Epidermal melanocyte (primary cell): ENCODE measurements around the gene GATAD2B.
"Not testable (repeated sequence)": the region's sequence is repeated elsewhere in the genome, so short reads cannot be mapped to it uniquely, and the experiment has no call there.

Experiments used
- DNase-seq: peaks from one replicate; pipeline ENCODE4 v3.0.0; 2011; ENCODE audit warnings: low spot score; ENCODE audit not compliant: insufficient read length

Gene GATAD2B

DNA sequence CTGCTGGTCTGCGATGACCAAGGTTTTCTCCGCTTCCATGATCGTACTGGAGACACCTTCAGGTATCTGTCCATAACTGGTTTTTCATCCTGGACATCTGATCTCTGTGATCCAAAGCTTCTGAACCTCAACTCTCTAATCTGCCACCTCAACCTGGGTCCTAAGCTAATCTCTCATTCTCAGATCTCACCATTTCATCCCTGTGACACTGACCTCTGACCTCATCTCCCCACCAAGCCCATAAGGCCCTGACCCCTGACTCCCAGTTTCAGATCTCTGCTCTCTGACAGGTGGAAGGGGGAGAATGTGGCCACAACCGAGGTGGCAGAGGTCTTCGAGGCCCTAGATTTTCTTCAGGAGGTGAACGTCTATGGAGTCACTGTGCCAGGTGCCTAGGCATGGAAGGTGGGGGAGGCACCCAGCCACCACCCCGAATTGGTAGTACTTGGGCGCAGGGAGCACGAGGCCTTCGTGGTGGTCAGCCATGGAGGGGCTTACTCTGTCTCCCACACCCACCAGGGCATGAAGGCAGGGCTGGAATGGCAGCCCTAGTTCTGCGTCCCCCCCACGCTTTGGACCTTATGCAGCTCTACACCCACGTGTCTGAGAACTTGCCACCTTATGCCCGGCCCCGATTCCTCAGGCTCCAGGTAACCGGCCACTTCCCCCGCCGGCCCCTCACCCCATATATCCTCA is 143.8 kb downstream of the GATAD2B start:
- DNase-seq, result no peak

DNA sequence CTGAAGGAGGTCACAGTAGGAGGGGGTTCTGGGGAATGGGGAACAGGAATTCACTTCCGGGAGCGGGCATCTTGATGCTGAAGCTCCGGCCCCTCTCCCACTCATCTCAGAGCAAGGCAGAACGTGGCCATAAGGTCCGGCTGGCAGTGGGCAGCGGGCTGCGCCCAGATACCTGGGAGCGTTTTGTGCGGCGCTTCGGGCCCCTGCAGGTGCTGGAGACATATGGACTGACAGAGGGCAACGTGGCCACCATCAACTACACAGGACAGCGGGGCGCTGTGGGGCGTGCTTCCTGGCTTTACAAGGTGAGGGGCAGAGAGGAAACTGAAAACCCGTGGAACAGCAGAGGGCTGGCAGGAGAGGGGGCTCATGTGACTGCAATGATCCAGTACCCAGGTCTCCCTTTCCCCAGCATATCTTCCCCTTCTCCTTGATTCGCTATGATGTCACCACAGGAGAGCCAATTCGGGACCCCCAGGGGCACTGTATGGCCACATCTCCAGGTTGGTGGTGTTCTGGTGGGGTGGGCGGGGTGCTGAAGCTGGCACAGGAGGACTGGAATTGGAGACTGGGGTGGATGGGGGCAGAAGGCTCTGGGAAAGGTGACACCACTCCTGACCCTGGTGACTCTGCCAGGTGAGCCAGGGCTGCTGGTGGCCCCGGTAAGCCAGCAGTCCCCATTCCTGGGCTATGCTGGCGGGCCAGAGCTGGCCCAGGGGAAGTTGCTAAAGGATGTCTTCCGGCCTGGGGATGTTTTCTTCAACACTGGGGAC is 144.5 kb downstream of the GATAD2B start:
- DNase-seq, result no peak

DNA sequence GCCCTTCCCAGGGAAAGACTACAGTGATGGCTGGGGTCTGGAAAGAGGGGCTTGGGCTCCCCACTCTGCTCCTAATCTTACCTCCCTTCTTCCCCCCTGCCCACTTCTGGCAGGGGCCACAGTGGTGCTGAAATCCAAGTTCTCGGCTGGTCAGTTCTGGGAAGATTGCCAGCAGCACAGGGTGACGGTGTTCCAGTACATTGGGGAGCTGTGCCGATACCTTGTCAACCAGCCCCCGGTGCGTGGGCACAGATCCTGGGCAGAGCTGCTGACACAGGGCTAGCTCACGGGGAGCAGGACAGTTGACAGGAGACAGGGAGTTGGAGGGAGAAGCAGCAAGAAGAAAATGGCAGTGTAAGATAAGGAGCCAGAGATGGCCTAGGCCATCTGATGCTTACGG is 145.1 kb downstream of the GATAD2B start:
- DNase-seq, result no peak

DNA sequence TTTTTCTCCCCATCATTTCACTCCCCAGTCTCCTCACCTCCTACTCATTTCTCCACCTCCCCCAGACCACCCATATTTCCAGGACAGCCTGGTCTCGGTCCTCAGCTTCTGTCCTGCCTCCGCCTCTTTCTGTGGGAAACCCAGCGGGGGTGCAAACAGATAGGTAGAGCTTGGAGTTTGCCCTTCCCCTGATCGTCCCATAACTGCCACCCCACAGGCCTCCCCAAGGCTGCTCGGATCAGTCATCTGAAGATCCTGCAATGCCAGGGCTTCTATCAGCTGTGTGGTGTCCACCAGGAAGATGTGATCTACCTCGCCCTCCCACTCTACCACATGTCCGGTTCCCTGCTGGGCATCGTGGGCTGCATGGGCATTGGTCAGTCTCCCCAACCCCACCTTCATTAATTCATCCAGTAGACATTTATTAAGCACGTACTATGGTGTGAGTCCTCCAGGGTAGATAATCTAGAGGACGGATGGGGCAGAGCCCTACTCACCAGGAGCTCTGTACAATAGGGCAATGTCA is 145.9 kb downstream of the GATAD2B start:
- DNase-seq, result no peak

DNA sequence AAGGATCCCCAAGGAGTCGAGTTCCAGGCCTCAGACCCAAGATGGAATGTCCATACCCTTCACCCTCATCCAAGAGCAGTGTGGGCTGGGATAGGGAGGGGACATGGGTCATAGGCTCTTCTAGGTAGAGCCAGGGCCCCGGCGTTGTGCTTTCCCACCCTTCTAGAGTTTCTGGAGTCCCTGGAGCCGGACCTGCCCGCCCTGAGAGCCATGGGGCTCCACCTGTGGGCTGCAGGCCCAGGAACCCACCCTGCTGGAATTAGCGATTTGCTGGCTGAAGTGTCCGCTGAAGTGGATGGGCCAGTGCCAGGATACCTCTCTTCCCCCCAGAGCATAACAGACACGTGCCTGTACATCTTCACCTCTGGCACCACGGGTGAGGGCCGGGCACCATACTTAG is 146.4 kb downstream of the GATAD2B start:
- DNase-seq, result no peak

DNA sequence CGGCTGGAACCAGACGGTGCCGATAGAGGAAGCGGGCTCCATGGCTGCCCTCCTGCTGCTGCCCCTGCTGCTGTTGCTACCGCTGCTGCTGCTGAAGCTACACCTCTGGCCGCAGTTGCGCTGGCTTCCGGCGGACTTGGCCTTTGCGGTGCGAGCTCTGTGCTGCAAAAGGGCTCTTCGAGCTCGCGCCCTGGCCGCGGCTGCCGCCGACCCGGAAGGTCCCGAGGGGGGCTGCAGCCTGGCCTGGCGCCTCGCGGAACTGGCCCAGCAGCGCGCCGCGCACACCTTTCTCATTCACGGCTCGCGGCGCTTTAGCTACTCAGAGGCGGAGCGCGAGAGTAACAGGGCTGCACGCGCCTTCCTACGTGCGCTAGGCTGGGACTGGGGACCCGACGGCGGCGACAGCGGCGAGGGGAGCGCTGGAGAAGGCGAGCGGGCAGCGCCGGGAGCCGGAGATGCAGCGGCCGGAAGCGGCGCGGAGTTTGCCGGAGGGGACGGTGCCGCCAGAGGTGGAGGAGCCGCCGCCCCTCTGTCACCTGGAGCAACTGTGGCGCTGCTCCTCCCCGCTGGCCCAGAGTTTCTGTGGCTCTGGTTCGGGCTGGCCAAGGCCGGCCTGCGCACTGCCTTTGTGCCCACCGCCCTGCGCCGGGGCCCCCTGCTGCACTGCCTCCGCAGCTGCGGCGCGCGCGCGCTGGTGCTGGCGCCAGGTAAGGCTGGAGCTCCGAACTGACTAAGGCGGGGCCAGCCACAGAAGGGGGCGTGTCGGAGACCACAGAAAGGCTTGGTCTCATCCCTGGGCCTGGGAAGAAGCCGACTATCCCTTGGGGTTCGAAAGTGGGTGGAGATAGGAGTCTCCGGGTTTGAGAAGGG is 147.1 kb downstream of the GATAD2B start:
- DNase-seq, result no peak

DNA sequence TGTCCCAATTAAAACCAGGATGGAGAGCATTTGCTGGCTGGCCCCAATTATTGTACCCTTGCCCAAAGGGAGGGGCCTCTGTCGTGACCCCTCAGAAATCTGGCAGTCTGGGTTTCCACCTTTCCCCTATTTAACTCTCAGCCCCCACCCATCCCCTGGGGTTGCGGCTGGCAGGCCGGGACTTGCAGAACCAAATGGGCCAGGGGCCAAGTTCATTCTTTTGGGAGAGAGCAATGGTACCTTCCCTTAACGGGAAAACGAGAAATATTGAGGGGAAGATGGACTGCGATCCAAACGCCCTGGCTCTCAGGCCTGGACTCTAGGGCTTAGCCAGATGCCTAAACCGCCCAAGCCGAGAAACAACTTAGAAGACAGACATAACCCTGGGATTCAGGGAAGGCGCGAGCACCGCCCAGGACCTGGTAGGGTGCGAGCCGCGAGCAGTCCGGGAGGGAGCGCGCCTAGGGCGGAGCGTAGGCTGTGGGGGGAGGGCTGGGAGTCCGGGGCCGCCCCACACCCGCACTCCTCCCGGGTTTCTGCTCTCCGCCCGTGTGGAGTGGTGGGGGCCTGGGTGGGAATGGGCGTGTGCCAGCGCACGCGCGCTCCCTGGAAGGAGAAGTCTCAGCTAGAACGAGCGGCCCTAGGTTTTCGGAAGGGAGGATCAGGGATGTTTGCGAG is 147.9 kb downstream of the GATAD2B start, which contains the start of gene SLC27A3:
Gene SLC27A3, plus strand, starts transcription at position 628 of the 678 bp plus-strand sequence. CDS start 91 bp downstream, outside the sequence.
- DNase-seq, result peak; percentile 43

DNA sequence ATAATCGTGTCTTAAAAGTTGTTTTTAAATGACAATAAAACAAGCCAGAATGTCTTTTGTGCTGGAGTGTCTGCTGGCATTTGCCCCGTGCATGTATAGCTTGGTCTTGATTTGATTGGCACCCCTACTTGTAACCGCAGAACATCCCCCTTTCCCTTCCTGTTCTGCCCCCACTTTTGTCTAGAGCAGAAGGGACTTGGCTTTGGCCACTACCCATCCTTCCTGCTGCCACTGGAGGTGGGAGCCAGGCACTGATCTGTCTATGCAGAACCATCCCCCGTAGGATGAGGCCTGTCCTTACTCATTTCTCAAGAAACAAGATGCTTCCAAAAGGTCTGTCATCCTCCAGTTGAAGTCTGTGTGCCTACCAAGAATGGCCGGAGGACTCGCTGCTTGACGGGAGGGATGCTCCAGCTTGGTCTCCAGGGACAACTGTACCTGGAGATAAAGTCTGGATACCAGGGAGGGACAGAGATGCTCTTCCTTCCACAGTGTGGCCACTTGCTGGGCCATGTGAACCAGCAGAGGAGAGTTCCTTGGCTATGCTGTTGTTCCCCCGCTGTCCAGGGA is 148.7 kb downstream of the GATAD2B start:
- no peak for DNase-seq

DNA sequence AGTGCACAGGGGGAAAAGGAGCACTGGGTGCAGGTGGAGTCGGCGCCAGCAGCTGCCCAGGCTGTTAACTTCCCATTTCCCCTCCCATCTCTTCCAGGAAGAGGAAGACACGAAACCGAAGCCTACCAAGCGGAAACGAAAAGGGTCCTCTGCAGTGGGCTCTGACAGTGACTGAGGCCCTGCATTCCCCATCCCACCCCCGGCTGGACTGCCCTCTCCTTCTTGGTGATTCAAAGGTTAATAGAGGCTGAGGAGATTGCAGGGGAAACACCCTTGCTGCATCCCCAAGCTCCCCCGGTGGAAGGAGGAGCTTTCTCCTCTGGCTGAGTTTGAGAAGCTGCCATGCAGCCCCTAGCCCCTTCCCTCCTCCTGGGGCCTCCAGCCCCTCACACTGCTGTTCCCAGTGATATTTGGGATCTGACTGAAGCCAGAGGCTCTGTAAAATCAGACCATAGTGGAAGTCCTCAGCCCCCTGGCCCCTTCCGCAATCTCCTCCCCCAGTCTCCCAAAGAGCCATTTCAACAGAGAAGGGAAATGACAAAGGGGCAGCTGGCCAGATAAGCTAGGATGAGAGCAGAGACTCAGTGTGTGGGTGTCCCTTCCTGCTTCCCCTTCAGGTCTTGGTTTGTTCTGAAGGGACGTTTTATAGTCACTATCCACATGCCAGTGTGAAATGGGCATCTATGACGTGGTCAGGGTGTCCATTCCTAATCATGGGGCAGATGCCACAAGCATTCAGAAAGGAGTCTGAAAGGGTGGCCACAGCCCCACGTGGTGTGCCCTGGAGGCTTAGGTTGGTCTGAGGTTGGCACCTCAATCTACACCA is 149.5 kb downstream of the GATAD2B start:
- DNase-seq, result no peak

DNA sequence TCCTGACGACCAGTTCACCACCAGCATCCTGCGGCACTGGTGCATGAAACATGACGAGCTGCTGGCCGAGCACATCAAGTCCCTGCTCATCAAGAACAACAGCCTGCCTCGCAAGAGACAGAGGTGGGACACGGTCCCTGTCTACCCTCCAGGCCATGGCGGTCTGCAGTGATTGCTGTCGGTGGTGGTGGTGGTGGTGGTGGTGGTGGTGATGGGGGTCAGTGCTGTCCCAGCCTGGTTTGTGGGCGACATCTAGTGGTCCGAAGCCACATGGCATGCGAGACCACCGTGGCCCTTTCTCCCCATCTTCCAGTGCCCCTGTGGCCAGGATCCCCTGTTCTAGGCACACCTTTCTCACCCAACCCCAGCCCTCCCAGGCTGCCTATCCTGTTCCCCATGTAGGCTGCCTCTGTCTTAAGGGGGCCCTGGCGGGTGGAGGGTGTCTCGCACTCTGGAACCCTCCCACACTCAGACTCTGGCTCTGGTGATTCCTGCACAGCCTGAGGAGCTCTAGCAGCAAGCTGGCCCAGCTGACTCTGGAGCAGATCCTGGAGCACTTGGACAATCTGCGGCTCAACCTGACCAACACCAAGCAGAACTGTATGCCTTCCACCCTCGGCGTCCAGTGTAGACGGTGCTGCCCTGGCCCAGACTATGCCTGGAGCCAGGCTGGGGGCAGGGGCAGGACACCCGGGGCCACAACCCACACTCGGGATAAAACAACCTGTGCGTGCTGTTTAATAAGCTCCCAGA is 150.8 kb downstream of the GATAD2B start:
- no peak for DNase-seq

DNA sequence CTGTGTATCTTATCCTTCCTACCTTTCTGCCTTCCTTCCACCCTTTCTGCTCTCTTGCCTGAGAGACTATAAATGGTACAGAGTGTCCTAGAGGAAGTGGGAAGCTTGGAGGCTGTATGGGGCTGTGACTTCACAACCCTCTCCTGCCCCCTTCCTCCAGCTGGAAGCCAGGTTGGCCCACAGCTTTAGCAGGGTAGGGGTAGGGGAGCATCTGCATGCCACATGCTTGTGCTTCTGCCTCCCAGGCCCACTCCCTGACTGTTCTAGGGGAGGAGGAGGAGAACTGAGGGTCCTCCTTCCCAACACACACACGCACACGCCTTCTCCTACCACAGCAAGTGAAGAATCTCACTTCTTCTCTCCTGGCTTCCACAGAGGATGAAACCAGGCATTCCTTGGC is 151.5 kb downstream of the GATAD2B start:
- DNase-seq, result no peak

DNA sequence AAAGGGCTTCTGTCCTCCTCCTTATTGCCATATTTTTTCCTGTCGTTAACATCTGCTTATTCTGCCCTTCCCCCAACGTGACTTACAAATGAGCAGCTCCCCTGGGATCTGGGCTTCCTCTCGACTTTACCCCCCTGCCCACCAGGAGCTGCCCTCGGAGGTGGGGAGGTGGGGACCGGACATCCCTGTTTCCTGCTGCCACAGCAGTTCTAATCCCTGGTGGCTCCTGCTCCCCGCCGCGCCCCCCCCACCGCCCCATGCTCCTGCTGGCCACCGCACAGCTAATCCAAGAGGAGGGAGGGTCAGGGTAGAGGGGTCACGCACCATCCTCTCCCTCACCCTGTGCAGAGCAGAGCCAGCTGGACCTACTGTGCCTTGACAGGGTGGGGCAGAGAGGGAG is 152.0 kb downstream of the GATAD2B start:
- no peak for DNase-seq

DNA sequence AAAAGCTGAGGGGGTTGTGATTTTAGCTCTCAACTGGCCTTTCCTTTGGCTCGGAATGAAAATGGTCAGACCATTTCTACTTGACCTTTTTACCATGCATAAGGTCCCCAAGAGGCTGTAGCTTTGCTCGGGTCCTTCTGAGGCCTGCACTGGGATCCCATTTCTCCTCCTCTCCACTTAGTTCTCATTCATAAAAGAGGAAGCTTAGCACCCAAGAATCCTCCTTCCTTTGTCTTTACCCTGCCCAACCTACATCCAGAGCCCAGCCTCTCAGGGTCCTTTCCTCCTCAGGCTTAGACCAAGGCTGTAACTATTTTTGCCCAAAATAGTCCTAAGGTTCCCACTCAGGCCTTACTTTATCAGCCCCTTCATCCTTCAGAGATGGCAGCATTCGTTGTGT is 153.6 kb downstream of the GATAD2B start:
- no peak for DNase-seq

DNA sequence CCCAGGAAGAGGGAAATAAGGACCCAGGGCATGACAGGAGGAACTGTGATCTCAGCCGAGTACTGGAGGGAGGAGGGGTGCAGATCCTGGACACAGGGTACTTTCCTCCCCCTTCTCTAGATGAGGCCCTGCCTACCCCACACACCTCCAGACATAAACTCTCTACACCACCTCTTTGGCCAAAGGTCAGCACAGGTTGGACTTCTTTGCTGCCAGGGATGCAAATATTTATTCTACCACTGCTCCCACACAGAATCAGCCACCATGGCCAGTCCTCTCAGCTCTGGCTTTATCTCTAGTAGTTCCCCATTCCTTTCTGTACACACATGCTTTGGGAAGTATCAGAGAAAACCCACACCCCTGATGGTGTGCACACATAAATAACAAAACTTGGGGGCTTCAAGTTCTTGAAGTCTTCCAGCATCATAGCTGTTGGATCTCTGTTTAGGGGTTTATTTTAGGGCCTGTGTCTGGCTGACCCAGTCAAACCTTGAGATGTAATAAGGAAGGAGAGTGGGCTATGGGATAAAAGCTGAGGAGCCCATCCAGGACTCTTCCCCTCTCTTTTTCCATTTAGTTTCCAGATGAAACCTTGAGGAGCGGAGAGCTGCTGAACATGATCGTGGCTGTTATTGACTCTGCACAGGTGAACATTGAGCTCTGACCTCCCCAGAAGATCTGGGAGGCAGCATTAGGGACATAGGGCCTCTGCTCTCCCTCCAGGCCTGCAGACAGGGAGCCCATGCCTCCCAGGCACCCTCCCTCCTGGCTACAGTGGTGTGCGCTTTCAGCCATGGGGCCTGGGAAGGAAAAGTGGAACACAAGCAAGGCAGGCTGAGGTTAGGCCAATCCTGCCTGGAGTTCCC is 154.2 kb downstream of the GATAD2B start:
- DNase-seq, result no peak

DNA sequence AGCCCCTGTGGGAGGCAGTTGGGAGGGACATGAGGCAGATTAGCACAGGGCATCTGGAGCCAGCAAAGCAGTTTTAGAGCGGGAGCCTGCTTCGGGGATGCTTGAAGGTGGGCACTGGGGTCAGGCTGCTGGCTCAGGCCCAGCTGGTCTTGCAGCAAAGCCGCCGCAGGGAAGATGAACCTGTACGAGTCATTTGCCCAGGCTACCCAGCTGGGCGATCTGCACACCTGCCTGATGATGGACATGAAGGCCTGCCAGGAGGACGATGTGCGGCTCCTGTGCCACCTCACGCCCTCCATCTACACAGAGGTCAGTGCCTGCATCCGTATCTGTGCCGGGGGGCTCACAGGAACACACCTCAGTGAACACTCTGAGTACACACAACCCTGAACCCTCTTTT is 155.3 kb downstream of the GATAD2B start:
- no peak for DNase-seq

DNA sequence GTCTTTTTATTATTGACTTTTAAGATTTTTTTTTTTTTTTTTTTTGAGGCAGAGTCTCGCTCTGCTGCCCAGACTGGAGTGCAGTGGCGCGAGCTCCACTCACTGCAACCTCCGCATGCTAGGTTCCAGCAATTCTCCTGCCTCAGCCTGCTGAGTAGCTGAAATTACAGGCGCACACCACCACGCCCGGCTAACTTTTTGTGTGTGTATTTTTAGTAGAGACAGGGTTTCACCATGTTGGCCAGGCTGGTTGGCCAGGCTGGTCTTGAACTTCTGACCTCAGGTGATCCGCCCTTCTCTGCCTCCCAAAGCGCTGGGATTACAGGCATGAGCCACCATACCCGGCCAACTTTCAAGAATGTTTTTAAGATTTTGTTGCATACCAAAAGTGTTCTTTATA is 156.1 kb downstream of the GATAD2B start:
- DNase-seq, result not testable (repeated sequence)

DNA sequence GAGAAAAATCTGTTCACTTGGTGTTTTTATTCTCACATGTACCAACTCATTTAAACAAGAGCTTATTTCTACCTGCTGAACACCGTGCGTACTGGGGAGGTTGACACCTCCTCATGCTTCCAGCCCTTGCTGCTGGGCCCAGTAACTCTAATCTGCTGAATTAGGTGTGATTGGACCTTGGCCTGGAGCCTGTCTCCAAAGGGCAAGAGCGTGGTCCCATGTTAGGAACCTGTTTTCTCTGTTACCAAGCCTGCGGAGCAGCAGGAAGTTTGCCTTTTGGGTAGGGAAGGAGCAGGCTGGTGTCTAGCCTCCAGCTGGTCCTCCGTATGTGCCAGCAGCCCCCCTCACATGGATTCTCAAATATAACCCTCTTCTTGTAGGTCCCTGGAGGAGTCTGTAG is 158.5 kb downstream of the GATAD2B start:
- DNase-seq, result no peak
